Liver (tissue), 3 donors: Measurements from ENCODE around the gene ESRRA.

Source experiments
- EGR1 ChIP-seq, 2 donors: IDR thresholded peaks; 2 replicates each; pipeline ENCODE4 v1.6.1; 2016 to 2018; ENCODE audit warnings: antibody characterized with exemption in 2 of 2, low read depth in 2 of 2
- SP1 ChIP-seq: IDR thresholded peaks from 2 replicates; pipeline ENCODE4 v1.6.1; 2018; ENCODE audit warnings: antibody characterized with exemption, mild to moderate bottlenecking
- TAF1 ChIP-seq: conservative IDR thresholded peaks from 2 replicates; pipeline ENCODE4 v1.6.1; 2016; ENCODE audit warnings: antibody characterized with exemption, mild to moderate bottlenecking
- TF ChIP-seq, protein P1 (sequence below): fragments of 150-350 bp; IDR thresholded peaks from 2 replicates; pipeline ENCODE4 v1.5.1; 2017; ENCODE audit warnings: improper control_type of control experiment, low read depth, low read length; ENCODE audit not compliant: missing input control
- TF ChIP-seq, protein P2 (sequence below): IDR thresholded peaks from 2 replicates; pipeline ENCODE4 v1.6.1; 2016; ENCODE audit warnings: antibody characterized with exemption
- TF ChIP-seq, protein P3 (sequence below): IDR thresholded peaks from 2 replicates; pipeline ENCODE4 v1.6.1; 2016; ENCODE audit warnings: antibody characterized with exemption
- donor health status: healthy.
- donor health status: healthy.

DNA sequence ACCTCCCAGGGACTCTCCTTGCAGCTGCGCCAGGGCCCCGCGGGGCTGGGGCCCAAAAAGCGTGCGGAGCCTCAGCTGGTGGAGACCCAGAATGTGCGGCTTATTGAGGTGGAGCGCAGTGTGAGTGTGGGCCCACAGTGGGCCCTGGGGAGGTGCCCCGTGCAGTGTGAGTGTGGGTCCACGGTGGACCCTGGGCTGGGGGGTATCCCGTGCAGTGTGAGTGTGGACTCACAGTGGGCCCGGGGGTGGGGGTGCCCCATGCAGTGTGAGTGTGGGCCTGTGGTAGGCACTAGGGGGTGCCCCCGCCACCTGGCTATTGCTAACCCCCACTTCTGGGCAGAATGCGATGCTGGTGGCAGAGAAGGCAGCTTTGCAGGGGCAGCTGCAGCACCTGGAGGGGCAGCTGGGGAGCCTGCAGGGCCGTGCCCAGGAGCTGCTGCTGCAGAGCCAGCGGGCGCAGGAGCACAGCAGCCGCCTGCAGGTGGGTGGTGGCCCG is 45.9 kb downstream of the ESRRA start:
- TF ChIP-seq, protein P1, sequence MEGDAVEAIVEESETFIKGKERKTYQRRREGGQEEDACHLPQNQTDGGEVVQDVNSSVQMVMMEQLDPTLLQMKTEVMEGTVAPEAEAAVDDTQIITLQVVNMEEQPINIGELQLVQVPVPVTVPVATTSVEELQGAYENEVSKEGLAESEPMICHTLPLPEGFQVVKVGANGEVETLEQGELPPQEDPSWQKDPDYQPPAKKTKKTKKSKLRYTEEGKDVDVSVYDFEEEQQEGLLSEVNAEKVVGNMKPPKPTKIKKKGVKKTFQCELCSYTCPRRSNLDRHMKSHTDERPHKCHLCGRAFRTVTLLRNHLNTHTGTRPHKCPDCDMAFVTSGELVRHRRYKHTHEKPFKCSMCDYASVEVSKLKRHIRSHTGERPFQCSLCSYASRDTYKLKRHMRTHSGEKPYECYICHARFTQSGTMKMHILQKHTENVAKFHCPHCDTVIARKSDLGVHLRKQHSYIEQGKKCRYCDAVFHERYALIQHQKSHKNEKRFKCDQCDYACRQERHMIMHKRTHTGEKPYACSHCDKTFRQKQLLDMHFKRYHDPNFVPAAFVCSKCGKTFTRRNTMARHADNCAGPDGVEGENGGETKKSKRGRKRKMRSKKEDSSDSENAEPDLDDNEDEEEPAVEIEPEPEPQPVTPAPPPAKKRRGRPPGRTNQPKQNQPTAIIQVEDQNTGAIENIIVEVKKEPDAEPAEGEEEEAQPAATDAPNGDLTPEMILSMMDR: no peak
- TF ChIP-seq, protein P2, sequence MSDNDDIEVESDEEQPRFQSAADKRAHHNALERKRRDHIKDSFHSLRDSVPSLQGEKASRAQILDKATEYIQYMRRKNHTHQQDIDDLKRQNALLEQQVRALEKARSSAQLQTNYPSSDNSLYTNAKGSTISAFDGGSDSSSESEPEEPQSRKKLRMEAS: no peak
- TF ChIP-seq, protein P3, sequence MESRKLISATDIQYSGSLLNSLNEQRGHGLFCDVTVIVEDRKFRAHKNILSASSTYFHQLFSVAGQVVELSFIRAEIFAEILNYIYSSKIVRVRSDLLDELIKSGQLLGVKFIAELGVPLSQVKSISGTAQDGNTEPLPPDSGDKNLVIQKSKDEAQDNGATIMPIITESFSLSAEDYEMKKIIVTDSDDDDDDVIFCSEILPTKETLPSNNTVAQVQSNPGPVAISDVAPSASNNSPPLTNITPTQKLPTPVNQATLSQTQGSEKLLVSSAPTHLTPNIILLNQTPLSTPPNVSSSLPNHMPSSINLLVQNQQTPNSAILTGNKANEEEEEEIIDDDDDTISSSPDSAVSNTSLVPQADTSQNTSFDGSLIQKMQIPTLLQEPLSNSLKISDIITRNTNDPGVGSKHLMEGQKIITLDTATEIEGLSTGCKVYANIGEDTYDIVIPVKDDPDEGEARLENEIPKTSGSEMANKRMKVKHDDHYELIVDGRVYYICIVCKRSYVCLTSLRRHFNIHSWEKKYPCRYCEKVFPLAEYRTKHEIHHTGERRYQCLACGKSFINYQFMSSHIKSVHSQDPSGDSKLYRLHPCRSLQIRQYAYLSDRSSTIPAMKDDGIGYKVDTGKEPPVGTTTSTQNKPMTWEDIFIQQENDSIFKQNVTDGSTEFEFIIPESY: no peak
- TF ChIP-seq TAF1 (no peak), EGR1 (IDR thresholded peaks at IDR 0.05; ENCODE audit: low read depth in 2 of 2) (no peak), SP1 (no peak)
